ENCODE data around the gene GLTPD2.

Gene GLTPD2

DNA sequence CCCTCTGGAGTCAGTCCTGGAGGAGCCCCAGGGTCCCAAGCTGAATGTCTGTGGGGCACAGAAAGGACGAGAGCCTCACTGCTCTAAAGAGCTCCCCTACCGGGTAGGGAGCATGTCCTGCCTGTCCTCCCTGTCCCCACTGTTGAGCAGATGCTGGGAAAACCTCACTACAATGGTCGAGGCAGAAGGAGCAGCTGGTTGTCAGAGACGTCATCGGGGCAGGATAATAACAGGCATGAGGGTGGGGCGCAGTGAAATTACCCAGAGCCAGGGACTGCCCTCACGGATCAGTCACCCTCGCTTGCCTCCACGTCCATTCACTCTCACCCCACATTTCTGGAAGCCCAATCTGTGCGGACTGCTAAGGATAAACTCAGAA, 16.5 kb upstream of the GLTPD2 start:
- no peak for FAIRE-seq

DNA sequence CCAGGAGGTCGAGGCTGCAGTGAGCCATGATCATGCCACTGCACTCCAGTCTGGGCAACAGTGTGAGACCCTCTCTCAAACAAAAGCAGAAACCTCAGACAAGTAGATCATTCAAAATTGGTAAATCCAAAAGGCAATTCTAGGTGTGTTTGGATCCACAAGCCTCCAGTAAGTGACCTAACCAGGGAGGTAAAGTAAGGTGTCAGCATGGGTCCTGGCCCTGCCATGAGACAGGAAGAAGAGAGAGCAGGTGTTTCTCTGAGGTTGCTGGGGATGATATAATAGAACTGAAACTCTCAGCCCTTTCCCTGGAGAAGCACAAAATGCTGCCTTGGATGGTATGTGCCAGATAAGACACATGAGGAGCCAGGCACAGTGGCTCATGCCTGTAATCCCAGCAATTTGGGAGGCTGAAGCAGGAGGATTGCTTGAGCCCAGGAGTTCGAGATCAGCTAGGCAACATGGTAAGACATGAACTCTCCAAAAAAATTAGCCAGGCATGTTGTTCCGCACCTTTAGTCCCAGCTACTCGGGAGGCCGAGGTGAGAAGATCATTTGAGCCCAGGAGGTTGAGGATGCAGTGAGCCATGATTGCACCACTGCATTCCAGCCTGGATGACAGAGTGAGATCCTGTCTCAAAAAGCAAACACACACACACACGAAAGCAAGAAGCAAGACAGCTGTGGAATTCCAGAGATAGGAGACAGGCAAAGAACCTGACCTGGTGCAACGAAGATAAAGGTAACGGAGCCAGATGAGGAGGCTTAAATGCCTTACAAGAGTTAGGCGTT, 10.6 kb upstream of the GLTPD2 start:
- FAIRE-seq: no peak

DNA sequence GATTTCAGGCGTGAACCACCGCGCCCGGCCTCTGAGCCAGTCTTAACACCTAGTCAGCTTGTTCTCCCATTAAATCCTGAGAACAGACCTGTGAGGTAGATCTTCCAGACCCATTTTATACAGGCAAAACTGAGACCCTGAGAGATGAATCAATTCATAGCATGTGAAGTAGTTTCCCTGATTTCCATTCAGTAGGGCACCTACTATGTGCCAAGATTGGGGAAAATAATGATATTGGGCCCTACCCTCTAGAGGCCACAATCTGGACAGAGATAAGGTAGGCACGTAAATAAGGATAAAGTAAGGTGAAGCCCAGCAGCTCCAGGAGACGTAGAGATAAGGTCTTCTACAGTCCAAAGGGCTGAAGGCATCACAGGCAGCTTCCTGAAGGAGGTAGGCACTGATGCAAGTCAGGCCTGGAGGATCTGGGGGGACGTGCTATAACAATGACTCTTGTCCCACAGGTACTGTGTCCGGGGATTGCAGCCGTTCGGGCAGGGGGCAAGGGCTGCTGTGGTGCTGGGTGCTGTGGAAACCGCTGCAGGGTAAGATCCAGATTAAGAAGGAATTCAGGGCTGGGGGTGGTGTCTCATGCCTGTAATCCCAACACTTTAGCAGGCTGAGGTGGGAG, 8.3 kb upstream of the GLTPD2 start:
- no peak for FAIRE-seq

GRCh38 chr17:4782652-4783051, 6.1 kb upstream of the GLTPD2 start:
- no peak for FAIRE-seq

GRCh38 chr17:4785311-4786105, 3.3 kb upstream of the GLTPD2 start:
- no peak for FAIRE-seq

DNA sequence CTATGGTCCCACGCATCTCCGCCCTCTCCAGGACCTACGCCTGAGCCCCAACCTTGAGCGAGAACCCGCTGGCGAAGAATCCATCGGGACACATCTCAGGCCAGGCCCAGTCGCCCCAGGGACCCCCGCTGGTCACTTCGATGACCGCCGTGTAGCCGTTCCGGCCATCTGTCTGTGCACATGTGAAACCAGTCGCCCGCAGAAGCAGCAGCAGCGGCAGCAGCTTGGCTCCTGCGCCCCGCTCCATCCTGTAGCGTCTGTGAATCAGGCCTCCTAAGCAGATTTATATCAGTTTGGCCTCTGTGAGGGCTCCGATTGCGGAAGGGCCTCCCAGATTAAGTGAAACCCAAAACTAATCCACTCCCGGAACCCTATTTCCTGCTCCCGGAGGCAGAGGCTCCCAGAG, 2.7 kb upstream of the GLTPD2 start, which contains the start of gene VMO1:
TSS of gene VMO1 (minus strand) at position 259 of the 406 bp plus-strand sequence. CDS start at position 247, 12 bp downstream.
- no peak for FAIRE-seq

- no peak for FAIRE-seq
Measured at GRCh38 chr17:4786516-4786915, 2.2 kb upstream of the GLTPD2 start.

- no peak for FAIRE-seq
Measured at GRCh38 chr17:4788159-4788806, 481 bp upstream of the GLTPD2 start.

DNA sequence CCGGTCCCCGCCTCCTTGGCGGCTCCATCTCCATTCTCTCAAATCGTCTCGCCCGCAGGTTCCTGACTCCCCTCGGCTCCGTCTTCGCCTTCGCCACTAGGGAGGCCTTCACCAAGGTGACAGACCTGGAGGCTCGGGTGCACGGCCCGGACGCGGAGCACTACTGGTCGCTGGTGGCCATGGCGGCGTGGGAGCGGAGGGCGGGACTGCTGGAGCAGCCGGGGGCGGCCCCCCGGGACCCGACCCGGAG, 862 bp downstream of the GLTPD2 start:
- FAIRE-seq: no peak

- FAIRE-seq: no peak
Measured at GRCh38 chr17:4789951-4790704, 1.4 kb downstream of the GLTPD2 start.

DNA sequence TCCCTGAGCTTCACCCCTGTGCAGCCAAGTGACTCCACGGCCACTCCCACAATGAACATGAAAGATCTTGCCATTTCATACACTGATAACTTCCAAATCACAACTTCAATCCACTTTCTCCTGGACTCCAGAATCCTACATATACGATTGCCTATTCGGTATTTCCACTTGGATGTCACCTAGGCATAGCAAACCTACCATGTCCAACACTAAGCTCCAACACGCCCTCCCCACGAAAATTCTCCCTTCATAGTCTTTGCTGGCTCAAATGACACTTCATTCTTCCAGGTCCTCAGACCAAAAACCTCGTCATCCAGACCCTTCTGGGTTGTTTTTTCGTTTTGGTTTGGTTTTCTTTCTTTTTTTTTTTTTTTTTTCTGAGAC, 1.9 kb downstream of the GLTPD2 start:
- no peak for FAIRE-seq

DNA sequence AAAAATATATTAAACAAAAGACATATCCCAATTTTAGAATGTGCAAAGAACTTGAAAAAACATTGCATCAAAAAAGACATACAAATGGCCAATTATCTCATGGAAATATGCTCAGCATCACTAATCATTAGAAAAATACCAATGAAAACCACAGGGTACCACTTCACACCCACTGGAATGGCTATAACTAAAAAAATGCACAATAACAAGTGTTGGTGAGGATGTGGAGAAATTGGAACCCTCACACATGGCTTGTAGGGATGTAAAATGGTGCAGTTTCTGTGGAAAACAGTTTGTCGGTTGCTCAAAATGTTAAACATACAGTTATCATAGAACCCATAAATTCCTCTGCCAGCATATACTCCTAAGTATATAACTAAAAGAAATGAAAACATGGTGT, 6.4 kb downstream of the GLTPD2 start:
- no peak for FAIRE-seq

DNA sequence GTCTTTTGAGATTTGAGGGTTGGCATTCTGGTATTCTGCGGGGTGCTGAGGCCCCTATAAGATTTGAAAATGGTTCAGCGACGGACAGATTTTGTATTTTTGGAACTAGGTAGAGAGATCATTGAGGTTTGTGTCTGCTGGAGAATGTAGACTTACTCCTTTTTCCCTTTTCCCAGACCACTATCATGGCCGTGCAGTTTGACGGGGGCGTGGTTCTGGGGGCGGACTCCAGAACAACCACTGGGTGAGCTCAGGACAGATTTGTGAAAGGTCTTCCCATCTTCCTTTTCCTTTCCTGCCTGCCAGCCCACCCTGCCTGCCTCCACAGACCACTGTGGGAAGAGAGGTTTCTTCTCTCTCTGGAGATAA, 7.8 kb downstream of the GLTPD2 start:
- FAIRE-seq: no peak

GRCh38 chr17:4800462-4801196, 11.9 kb downstream of the GLTPD2 start:
- no peak for FAIRE-seq

DNA sequence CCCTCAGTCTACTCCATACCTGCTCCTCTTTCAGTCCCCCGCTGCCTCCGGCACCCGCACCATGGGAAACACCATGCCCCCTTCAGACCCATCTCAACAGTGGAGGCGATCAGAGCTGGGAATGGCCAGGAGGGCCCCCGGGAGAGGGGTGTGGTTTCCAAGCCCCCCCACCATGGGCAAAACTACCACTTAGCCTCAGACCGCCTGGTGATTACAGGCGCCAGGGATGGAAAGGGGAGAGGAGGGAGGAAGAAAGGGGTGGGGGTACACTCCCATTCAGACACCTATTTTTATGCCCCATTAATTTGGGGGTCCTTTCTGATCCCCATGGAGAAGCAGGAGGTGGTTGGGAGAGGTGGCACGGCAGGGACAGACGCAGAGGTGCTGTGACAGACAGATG, 13.5 kb downstream of the GLTPD2 start, which contains the start of gene C17orf114:
TSS of gene C17orf114 (minus strand) at position 101 of the 400 bp plus-strand sequence.
- FAIRE-seq: no peak

DNA sequence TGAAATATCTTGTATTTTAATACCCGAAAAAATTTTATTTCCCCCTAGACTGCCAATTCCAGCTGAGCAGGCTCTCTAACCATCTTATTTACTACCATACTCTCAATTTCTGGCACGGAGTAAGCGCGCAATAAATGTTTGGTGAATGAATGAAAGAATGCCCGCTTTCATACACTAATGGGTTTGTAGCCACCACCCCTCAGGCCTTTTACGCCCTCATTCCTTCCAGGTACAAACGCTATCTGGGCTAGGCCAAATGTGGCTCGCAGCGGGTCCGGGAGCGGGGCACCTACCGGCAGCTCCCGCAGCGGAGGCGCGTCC, 17.7 kb downstream of the GLTPD2 start:
- no peak for FAIRE-seq

GRCh38 chr17:4806777-4807604, 18.2 kb downstream of the GLTPD2 start, which contains the start of gene PLD2:
Gene PLD2 (plus strand): TSS chr17:4807152. CDS start chr17:4807773, 621 bp downstream.
- no peak for FAIRE-seq

DNA sequence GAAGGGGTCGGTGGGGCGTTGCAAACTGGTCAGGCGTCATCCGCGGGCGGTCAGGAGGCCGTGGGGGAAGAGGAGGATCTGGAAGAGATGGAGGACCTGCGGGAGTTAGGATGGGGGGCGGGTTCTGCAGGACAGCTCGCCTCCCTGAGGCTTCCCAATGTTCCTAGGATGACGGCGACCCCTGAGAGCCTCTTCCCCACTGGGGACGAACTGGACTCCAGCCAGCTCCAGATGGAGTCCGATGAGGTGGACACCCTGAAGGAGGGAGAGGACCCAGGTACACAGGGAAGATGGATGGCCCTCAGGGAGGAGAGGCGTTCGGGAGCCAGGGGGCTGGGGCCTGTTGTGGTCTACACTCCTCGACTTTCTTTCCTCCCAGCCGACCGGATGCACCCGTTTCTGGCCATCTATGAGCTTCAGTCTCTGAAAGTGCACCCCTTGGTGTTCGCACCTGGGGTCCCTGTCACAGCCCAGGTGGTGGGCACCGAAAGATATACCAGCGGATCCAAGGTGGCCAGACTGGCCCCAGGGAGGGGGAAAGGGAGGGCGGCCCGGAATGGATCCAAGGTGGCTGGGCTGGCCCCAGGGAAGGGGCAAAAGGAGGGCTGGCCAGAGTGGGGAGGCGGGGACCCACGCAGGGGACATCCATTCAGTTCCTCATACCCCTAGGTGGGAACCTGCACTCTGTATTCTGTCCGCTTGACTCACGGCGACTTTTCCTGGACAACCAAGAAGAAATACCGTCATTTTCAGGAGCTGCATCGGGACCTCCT, 19.0 kb downstream of the GLTPD2 start:
- no peak for FAIRE-seq

- no peak for FAIRE-seq
Measured at GRCh38 chr17:4808378-4808767, 19.6 kb downstream of the GLTPD2 start.

GRCh38 chr17:4810696-4811290, 22.0 kb downstream of the GLTPD2 start:
- no peak for FAIRE-seq
